Iris pigment epithelial cell (primary cell): ENCODE results near the gene OR11A1.
A peak's percentile ranks its signal among the peaks of the same experiment; 100 is the strongest.
"Not testable (repeated sequence)": the region's sequence is repeated elsewhere in the genome, so short reads cannot be mapped to it uniquely, and the experiment has no call there.

Experiments
- DNase-seq: peaks from one replicate; pipeline ENCODE4 v3.0.0-alpha.2; 2011; ENCODE audit warnings: low read depth

OR11A1 gene

GRCh38 chr6:29478740-29479139 is 21.9 kb upstream of the OR11A1 start:
- no peak for DNase-seq

GRCh38 chr6:29477923-29478450 is 21.1 kb upstream of the OR11A1 start:
- no peak for DNase-seq

GRCh38 chr6:29474996-29475395 is 18.1 kb upstream of the OR11A1 start:
- no peak for DNase-seq

GRCh38 chr6:29466241-29466640 is 9.4 kb upstream of the OR11A1 start:
- no peak for DNase-seq

GRCh38 chr6:29465801-29466200 is 8.9 kb upstream of the OR11A1 start:
- no peak for DNase-seq

- no peak for DNase-seq
Observed at GRCh38 chr6:29465279-29465678, 8.4 kb upstream of the OR11A1 start.

- no peak for DNase-seq
Observed at GRCh38 chr6:29462022-29462421, 5.2 kb upstream of the OR11A1 start.

GRCh38 chr6:29461021-29461814 is 4.3 kb upstream of the OR11A1 start:
- no peak for DNase-seq

GRCh38 chr6:29451471-29452193 is 5.2 kb downstream of the OR11A1 start:
- DNase-seq = peak; percentile 16

- DNase-seq = peak; percentile 2
Observed at GRCh38 chr6:29447670-29448069, 9.2 kb downstream of the OR11A1 start.

- DNase-seq = not testable (repeated sequence)
Observed at GRCh38 chr6:29444031-29444430, 12.8 kb downstream of the OR11A1 start.

- DNase-seq = peak; percentile 5
Observed at GRCh38 chr6:29442719-29443118, 14.2 kb downstream of the OR11A1 start.

- DNase-seq = no peak
Observed at GRCh38 chr6:29439006-29439405, 17.9 kb downstream of the OR11A1 start, which contains the start of gene OR10C1. OR10C1 (plus strand) TSS chr6:29439306; CDS start chr6:29440016, 710 bp downstream.

GRCh38 chr6:29436730-29437129 is 20.1 kb downstream of the OR11A1 start:
- DNase-seq = not testable (repeated sequence)

GRCh38 chr6:29426654-29427053 is 30.2 kb downstream of the OR11A1 start:
- no peak for DNase-seq

- no peak for DNase-seq
Observed at GRCh38 chr6:29425075-29425474, 31.8 kb downstream of the OR11A1 start.

- no peak for DNase-seq
Observed at GRCh38 chr6:29424575-29424974, 32.3 kb downstream of the OR11A1 start.

- no peak for DNase-seq
Observed at GRCh38 chr6:29424168-29424567, 32.7 kb downstream of the OR11A1 start.

- DNase-seq = no peak
Observed at GRCh38 chr6:29419516-29419915, 37.4 kb downstream of the OR11A1 start.

- no peak for DNase-seq
Observed at GRCh38 chr6:29414588-29414987, 42.3 kb downstream of the OR11A1 start, which contains the start of gene OR12D1. OR12D1 (plus strand) TSS chr6:29414928.

GRCh38 chr6:29403801-29404200 is 53.1 kb downstream of the OR11A1 start:
- no peak for DNase-seq

GRCh38 chr6:29399525-29399924 is 57.3 kb downstream of the OR11A1 start:
- no peak for DNase-seq

- DNase-seq = no peak
Observed at GRCh38 chr6:29395331-29395730, 61.5 kb downstream of the OR11A1 start, which contains the start of gene OR12D2. OR12D2 (plus strand) TSS chr6:29395631; CDS start chr6:29396700, 1,069 bp downstream.
